RCC 7860 (cell line): Measurements from ENCODE around the gene RNU6-8.

Experiments
- DNase-seq: peaks from one replicate; pipeline ENCODE4 v3.0.0-alpha.2; 2015; ENCODE audit warnings: low spot score
- FAIRE-seq: peaks from 2 replicates; lab custom pipeline; 2012; peaks lifted over from hg19 to GRCh38; lab: Jason Lieb, UNC

The RNU6-8 gene

DNA sequence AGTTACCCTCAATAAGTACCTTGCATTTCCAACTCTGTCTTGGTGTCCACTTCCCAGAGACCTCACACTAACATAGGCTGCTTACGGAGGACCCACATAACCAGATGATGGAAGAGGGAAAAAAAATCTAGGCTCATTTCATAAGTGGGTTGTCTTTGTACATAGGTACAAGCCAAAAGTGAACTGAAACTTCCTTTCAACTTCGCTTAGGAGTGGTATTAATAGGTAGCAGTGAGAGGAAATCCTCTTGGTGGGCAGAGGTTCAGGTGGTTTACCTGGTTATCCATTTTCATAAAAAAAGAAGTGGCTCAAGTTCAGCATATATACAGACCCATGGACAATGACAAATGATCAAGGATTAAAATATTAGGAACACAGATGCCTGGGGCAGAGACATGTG, 37.0 kb downstream of the RNU6-8 start:
- FAIRE-seq, result no peak
- no peak for DNase-seq
